Measurements from ENCODE around the gene GRK6. TPM values are rescaled to one million over a fixed set of nuclear protein-coding genes. Genes with fewer than 3 reads are reported as not detected.
"Not testable (repeated sequence)": the region's sequence is repeated elsewhere in the genome, so short reads cannot be mapped to it uniquely, and the experiment has no call there.

Gene GRK6
- total RNA-seq, 1 donor: 75.2 TPM

DNA sequence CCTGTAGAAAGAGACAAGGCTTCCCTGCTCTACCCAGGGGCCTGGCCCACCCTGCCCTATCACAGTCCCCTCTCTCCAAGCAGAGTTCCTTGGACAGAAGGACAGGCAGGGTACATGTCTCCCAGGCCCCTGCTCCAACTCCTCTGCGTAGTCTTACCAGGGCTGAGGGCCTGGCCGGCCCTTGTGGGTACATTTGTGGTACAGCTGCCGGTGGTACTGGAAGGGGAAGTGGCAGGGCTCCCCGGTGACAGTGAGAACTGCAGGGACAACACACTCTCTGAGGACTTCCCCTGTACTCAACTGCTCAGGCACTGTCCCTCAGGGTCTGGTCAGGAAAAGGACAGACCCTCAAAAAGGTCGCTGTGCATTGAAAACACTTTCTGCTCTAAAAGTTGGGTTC, 20.7 kb upstream of the GRK6 start:
- H3K9me3 ChIP-seq (ENCODE audit: low read depth, low read length): no peaks in the 10 kb centered on the region
- peaks cover 55% of the 10 kb centered on the region for H3K4me1 ChIP-seq (ENCODE audit: insufficient read depth, low read length)
- no peak overlapping the region for H3K4me3 ChIP-seq (ENCODE audit: low read length)
- H3K27me3 ChIP-seq (ENCODE audit: insufficient read depth, low read length): peaks cover 28% of the 10 kb centered on the region

DNA sequence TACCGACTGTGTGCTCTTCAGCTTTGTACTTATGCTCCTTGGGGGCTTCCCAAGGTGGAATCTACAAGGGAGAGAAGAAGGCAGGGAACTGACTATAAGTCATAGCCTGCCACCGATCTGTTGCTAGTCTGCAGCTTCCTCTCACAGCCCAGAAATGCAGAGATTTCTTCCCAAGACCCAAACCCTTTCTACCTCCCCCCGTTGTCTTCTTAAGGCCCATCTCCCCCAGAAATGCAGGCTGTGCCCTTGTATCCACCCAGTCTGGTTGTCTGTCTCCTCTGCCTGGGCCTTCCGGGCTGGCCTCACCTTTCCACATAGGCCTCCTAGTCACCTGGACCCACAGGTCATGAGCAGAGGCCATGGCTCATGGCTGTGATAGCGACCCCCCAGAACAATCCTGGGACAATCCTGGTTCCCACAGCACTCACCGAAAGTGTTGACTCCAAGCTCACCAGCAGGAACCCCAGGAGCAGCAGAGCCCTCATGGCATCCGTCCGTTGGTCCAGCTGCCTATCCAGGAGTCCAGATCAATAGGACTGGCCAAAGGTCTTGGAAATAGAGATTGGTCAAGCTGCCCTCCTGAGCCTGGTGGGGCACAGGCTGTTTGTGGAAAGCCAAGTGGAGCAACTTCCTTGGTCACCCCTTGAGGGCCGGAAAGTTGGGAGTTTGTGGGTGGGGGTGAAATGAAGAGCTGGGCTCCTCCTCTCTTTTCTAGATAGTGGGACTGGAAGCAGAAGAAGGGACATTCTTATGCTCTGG, 17.3 kb upstream of the GRK6 start, which contains the start of gene F12:
TSS of gene F12 (minus strand) at position 522 of the 759 bp plus-strand sequence. CDS start at position 485, 37 bp downstream.
- Histone ChIP-seq H3K4me3 (ENCODE audit: low read length) (no peak within 1 kb of the TSS), H3K9me3 (ENCODE audit: low read depth, low read length) (no peaks in the 10 kb centered on the region), H3K27me3 (ENCODE audit: insufficient read depth, low read length) (no peaks in the 10 kb centered on the region), H3K4me1 (ENCODE audit: insufficient read depth, low read length) (peaks cover 50% of the 10 kb centered on the region)

DNA sequence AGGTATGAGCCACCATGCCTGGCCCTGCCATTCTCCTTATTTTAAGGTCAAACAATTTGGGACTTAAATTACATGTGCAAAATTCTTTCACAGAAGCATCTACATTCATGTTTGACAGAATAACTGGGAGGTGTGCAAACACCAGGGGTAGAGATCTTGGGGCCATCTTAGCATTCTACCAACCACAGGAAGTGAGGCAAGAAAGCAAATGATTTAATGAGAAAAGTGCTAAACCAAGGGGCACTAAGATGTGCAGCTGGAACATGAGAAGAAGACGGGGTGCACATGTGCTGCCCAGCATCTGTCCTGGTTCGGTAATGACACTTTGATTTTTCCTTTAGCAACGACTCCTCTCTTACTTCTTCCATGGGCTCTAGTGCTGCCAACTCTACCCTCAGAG, 15.9 kb upstream of the GRK6 start:
- H3K4me1 ChIP-seq (ENCODE audit: insufficient read depth, low read length): peaks cover 42% of the 10 kb centered on the region

DNA sequence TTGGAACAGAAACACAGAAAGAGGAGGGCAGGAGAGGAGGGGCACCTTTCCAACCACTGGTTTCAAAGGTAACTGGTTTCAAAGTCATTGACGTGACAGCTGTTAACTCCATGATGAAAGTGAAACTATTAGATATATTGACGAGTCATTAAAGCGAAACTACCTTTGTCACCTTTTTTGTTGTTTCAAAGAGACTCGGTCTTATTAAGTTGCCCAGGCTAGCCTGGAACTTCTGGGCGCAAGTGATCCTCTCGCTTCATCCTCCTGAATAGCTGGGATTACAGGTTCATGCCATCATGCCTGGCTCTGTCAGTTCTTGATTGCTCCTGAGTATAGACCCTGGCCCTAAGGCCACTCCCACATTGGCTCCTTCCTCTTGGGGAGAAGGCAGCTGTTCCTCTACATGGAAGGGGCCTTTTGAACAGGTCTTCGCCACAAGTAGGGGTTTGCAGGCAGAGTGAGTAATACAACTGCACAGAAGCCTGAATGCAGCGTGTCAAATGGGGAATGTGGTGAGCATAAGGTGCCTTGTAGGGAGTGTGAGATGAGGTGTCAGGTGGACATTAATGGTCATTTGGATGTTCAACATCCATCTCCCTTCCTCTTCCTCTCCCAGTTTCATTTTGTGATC, 13.8 kb upstream of the GRK6 start:
- no peak overlapping the region for H3K4me3 ChIP-seq (ENCODE audit: low read length)
- peaks cover 48% of the 10 kb centered on the region for H3K4me1 ChIP-seq (ENCODE audit: insufficient read depth, low read length)
- no peaks in the 10 kb centered on the region for H3K27me3 ChIP-seq (ENCODE audit: insufficient read depth, low read length)

More for the DNA sequence above, 15.9 kb upstream of the GRK6 start:
- Histone ChIP-seq H3K9me3 (ENCODE audit: low read depth, low read length) (no peaks in the 10 kb centered on the region), H3K27me3 (ENCODE audit: insufficient read depth, low read length) (no peaks in the 10 kb centered on the region), H3K4me3 (ENCODE audit: low read length) (no peak overlapping the region)

DNA sequence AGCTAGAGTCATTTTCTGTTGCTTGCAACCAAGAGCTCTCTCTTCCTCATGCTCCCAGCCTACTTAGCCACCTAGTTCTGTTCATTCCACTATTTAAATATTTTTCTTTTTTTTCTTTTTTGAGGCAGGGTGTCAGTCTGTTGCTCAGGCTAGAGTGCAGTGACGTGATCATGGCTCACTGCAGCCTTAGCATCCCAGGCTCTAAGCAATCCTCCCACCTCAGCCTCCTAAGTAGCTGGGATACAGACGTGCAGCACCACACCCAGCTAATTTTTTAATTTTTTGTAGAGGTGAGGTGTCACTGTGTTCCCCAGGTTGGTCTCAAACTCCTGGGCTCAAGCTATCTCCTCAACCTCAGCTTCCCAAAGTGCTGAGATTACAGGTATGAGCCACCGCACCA, 12.0 kb upstream of the GRK6 start:
- H3K27me3 ChIP-seq (ENCODE audit: insufficient read depth, low read length): no peaks in the 10 kb centered on the region
- H3K4me1 ChIP-seq (ENCODE audit: insufficient read depth, low read length): peaks cover 56% of the 10 kb centered on the region
- no peak overlapping the region for H3K4me3 ChIP-seq (ENCODE audit: low read length)
- H3K9me3 ChIP-seq (ENCODE audit: low read depth, low read length): no peaks in the 10 kb centered on the region

More for the DNA sequence above, 13.8 kb upstream of the GRK6 start:
- no peaks in the 10 kb centered on the region for H3K9me3 ChIP-seq (ENCODE audit: low read depth, low read length)

DNA sequence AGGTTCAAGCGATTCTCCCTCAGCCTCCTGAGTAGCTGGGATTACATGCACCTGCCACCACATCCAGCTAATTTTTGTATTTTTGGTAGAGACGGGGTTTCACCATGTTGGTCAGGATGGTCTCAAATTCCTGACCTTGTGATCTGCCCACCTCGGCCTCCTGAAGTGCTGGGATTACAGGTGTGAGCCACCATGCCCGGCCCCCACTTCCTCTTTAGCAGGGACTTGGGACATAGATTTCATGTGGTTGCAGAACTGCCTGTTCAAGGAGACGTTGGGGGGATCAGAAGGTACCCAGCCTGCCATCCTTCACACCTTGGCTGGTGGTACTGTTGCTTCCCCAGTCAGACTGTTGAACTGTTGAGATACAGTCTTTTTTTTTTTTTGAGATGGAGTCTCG, 9.4 kb upstream of the GRK6 start:
- not testable (repeated sequence) for H3K27me3 ChIP-seq (ENCODE audit: insufficient read depth, low read length); H3K4me3 ChIP-seq (ENCODE audit: low read length); H3K9me3 ChIP-seq (ENCODE audit: low read depth, low read length)
- H3K4me1 ChIP-seq (ENCODE audit: insufficient read depth, low read length): peaks cover 52% of the 10 kb centered on the region

DNA sequence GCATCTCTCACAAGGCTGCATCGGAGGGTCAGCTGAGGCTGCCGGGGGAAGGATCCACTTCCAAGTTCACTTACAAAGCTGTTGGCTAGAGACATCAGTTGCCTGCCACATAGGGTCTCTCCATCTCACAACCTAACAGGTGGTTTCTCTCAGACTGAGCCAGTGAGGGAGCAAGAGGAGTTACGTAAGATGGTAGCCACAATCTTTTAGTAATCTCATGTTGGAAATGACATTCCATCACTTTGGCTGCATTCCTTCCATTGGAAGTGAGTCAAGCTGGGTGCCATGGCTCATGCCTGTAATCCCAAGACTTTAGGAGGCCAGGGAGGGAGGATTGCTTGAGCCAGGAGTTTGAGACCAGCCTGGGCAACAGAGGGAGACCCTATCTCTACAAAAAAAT, 7.4 kb upstream of the GRK6 start:
- H3K27me3 ChIP-seq (ENCODE audit: insufficient read depth, low read length): no peaks in the 10 kb centered on the region
- H3K9me3 ChIP-seq (ENCODE audit: low read depth, low read length): no peaks in the 10 kb centered on the region
- H3K4me3 ChIP-seq (ENCODE audit: low read length): no peak overlapping the region
- H3K4me1 ChIP-seq (ENCODE audit: insufficient read depth, low read length): peaks cover 40% of the 10 kb centered on the region

DNA sequence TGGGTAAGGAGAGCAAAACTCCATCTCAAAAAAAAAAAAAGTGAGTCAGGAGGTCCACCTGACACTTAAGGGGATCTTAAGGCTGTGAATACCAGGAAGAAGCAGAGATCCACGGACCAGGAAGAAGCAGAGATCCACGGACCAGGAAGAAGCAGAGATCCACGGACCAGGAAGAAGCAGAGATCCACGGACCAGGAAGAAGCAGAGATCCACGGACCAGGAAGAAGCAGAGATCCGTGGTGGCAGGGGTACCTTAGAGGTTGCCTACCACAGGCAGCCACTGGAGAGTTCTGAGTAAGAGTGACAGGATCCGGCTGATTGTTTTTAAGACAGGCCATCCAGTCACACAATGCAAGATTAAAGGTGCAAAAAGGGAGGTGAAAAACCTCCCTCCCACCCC, 6.0 kb upstream of the GRK6 start:
- H3K4me3 ChIP-seq (ENCODE audit: low read length); H3K9me3 ChIP-seq (ENCODE audit: low read depth, low read length); H3K27me3 ChIP-seq (ENCODE audit: insufficient read depth, low read length): not testable (repeated sequence)
- H3K4me1 ChIP-seq (ENCODE audit: insufficient read depth, low read length): peaks cover 44% of the 10 kb centered on the region

DNA sequence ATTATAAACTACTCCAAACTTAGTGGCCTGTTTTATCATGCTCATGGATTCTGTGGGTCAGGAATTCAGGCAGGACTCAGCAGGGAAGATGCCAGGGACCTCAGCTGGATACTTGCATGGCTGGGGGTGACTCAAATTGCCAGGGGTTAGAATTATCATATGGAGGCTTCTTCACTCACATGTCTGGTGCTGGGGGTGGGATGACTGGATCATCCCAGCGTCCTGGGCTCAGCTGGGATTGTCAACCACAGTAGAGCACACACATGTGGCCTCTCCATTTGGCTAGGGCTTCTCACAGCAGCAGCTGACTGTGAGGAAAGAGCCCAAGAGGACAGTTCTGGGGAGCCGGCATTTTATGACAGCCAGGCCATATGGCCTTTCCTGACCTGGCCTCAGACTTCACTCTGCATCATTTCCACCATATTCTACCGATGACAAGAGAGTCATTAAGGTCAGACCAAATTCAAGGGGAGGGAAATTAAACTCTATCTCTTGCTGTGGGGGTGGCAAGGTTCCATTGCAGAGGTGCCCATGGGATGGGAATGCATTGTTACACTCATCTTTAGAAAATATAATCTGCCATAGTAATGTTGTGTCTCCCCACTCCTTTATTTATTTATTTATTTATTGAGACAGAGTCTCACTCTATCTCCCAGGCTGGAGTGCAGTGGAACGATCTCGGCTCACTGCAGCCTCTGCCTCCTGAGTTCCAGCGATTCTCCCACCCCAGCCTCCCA, 5.2 kb upstream of the GRK6 start:
- H3K4me3 ChIP-seq (ENCODE audit: low read length): no peak overlapping the region

DNA sequence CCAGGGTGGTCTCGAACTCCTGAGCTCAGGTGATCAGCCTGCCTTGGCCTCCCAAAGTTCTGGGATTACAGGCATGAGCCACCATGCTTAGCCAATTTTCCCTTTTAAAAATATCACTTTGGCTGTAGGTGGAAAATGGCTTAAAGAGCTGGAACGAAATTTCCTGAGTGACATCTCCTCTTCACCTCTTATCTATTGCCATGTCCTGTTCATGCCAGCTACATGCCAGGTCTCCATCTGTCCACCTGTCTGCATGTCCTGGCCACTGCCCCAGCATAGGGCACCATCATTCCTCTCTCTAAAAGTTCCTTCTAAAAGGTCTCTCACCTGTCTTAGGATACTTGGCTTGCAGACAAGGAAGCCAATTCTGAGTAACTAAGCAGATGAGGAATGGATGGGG, 2.8 kb upstream of the GRK6 start:
- Histone ChIP-seq H3K27me3 (ENCODE audit: insufficient read depth, low read length) (no peaks in the 10 kb centered on the region), H3K4me3 (ENCODE audit: low read length) (no peak overlapping the region), H3K4me1 (ENCODE audit: insufficient read depth, low read length) (peaks cover 43% of the 10 kb centered on the region), H3K9me3 (ENCODE audit: low read depth, low read length) (no peaks in the 10 kb centered on the region)

More for the DNA sequence above, 5.2 kb upstream of the GRK6 start:
- Histone ChIP-seq H3K27me3 (ENCODE audit: insufficient read depth, low read length) (no peaks in the 10 kb centered on the region), H3K4me1 (ENCODE audit: insufficient read depth, low read length) (peaks cover 42% of the 10 kb centered on the region), H3K9me3 (ENCODE audit: low read depth, low read length) (no peaks in the 10 kb centered on the region)

DNA sequence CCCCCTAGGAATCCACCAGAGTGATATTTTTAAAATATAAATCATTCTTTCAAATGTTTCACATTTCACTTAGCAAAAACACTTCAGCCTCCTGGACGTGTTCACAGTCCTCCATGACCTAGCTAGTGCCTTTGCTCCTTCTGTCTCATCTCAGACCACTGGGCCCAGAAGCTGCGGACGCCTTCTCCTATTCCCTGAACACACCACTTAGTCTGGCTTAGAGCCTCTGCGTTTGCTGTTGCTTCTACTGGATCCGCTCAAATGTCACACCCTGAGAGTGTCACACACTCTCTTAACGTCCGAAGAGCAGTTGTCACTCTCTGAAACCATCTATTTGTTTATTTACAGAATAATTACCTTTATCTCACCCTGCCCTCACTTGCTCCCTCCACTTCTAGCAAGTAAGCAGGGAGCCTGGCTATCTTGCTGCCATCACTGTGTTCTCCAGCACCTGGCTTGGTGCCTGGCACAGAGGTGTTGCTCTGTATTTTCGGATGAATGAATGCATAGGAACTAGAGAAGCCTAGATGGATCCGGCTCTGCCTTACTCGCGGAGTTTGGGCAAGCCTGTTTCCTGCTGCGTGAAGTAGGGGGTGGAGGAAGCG, 1.2 kb upstream of the GRK6 start:
- Histone ChIP-seq H3K4me3 (ENCODE audit: low read length) (peak overlapping the region; percentile 33), H3K4me1 (ENCODE audit: insufficient read depth, low read length) (peaks cover 44% of the 10 kb centered on the region)

DNA sequence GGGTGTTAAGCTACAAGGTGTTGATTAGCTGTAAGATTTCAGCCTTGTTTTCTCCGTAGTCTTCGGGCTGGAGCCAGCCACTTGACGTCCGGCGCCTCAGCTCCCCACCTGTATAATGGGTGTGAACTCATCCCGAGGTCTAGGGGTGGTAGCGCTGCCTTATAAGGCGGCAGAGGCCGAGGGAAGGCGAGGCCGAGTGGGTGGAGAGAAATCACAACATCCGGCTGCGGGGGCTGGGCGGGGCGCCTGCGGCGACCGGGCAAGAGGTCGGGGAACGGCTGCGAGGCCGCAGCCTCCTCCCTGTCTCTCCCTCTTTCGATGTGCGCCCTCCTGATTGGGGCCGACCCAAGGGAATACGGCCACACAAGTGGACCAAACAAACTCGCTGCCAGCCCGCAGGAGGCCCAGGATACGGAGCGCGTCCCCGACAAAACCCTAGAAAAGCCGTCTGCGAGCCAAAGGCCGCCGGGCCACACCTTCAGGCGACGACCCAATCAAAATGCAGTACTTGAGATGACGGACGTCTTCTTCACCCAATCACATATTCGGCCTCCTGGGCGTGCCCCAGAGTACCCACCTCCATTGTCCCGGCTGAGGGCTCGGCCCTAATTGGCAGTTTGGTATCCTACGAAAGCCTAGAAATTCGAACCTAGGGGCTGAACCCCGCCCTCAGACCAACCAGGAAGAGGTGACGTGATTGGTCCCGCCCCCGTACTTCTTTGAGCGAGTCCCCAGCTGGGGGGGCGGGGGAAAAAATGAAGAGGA, 493 bp upstream of the GRK6 start:
- Histone ChIP-seq H3K4me1 (ENCODE audit: insufficient read depth, low read length) (peaks cover 51% of the 10 kb centered on the region), H3K27me3 (ENCODE audit: insufficient read depth, low read length) (no peaks in the 10 kb centered on the region), H3K4me3 (ENCODE audit: low read length) (peak overlapping the region; percentile 33), H3K9me3 (ENCODE audit: low read depth, low read length) (no peaks in the 10 kb centered on the region)

More for the DNA sequence above, 1.2 kb upstream of the GRK6 start:
- H3K27me3 ChIP-seq (ENCODE audit: insufficient read depth, low read length): no peaks in the 10 kb centered on the region
- H3K9me3 ChIP-seq (ENCODE audit: low read depth, low read length): no peaks in the 10 kb centered on the region

DNA sequence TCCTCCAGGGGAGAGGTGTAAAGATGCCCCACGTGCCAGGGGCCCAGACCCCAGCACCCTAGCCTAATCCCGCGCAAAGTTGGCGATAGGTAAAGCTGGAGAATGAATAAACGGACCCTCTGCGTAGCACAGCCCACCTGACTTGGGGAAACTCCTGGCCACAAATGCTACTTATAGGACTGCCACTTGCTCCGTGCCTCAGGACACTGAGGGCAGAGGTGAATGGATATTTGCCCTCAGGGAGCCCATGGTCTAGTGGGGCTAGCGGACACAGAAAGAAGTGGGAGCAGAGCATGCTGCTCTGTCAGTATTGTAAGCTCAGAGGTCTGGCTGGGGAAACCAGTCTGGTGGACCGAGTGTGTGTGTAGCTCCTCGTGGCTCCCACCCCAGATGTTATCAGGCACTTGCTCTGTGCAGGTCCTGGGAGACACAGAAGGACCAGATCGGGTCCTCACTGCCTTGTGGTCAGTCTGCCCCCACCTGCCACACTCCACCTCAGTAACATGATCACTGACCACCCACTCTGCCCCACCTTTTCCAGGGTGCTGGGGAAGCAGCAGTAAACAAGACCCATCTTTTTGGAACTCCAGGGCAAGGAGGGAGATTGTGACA, 841 bp downstream of the GRK6 start:
- H3K4me3 ChIP-seq (ENCODE audit: low read length): peak overlapping the region; percentile 60
- peaks cover 64% of the 10 kb centered on the region for H3K4me1 ChIP-seq (ENCODE audit: insufficient read depth, low read length)
- H3K27me3 ChIP-seq (ENCODE audit: insufficient read depth, low read length): no peaks in the 10 kb centered on the region
- H3K9me3 ChIP-seq (ENCODE audit: low read depth, low read length): no peaks in the 10 kb centered on the region

DNA sequence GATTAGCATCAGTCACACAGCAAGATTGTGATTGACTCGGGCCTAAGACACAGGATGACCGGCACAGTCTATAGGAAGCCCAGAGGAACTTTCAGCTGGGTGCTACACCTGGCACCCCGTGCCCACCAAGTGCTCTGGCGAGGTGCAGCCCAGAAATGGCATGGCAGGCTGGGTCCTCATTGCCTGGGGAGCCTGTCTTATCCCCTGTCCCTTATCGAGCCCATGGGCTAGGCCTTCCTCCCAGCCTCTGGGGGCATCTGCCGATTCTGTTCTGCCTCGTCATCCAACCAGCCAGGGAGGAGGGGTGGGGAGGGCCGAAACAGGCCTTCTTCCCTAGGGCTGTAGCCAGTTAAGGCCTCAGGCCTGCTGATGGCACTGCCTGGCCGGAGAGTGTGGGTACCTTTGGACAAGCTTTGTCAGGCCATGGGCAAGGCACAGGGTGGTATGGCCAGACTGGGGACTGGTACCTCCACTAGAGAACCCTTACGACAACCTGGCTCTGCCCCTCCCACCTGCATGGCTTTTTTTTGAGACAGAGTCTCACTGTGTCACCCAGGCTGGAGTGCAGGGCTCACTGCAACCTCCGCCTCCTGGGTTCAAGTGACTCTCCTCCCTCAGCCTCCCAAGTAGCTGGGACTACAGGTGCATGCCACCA, 1.6 kb downstream of the GRK6 start:
- no peaks in the 10 kb centered on the region for H3K9me3 ChIP-seq (ENCODE audit: low read depth, low read length)
- peaks cover 71% of the 10 kb centered on the region for H3K4me1 ChIP-seq (ENCODE audit: insufficient read depth, low read length)
- H3K27me3 ChIP-seq (ENCODE audit: insufficient read depth, low read length): no peaks in the 10 kb centered on the region
- H3K4me3 ChIP-seq (ENCODE audit: low read length): peak overlapping the region; percentile 60

Data from mononuclear cell (primary cell).